Ovary (tissue), 3 donors: ENCODE data around the gene ADK.

ENCODE experiments used
- EP300 ChIP-seq: sonication (generic); formaldehyde crosslinking; IDR thresholded peaks from one replicate; pipeline ENCODE4 v1.6.1; 2017; ENCODE audit warnings: antibody characterized with exemption
- POLR2A ChIP-seq: fragments of 450-650 bp; IDR thresholded peaks from one replicate; pipeline ENCODE4 v1.6.1; 2017; ENCODE audit warnings: antibody characterized with exemption, mild to moderate bottlenecking, moderate library complexity
- TF ChIP-seq, protein P1 (sequence below), 3 donors: fragments of 450-650 bp in 2 of 3; fragments of 200-600 bp in 1 of 3; IDR thresholded peaks; one replicate each; pipeline versions ENCODE4 v1.5.1 to v1.8.0; 2016 to 2022; ENCODE audit warnings: antibody characterized with exemption in 3 of 3, mild to moderate bottlenecking in 1 of 3
- donor health status: DM: no; HTN: no; CAD: no.

DNA sequence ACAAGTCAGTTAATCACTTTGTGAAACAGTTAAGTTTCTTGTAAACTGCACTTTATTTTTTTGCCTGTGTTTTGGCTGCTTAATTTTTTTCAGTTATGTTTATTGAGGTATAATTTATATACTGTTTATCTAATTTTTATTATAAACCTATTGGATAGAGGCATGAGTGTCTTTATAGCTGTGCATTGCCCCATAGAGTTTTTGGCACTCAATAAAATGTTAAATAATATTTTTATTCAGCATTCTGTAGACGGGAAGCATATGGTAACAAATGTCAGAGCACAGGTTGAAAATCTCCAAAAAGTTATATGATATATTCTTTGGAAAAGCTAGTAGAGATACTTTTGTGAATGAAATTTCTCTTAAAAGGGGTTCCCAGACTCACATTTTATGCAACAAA is 431.5 kb downstream of the ADK start:
- TF ChIP-seq, protein P1, sequence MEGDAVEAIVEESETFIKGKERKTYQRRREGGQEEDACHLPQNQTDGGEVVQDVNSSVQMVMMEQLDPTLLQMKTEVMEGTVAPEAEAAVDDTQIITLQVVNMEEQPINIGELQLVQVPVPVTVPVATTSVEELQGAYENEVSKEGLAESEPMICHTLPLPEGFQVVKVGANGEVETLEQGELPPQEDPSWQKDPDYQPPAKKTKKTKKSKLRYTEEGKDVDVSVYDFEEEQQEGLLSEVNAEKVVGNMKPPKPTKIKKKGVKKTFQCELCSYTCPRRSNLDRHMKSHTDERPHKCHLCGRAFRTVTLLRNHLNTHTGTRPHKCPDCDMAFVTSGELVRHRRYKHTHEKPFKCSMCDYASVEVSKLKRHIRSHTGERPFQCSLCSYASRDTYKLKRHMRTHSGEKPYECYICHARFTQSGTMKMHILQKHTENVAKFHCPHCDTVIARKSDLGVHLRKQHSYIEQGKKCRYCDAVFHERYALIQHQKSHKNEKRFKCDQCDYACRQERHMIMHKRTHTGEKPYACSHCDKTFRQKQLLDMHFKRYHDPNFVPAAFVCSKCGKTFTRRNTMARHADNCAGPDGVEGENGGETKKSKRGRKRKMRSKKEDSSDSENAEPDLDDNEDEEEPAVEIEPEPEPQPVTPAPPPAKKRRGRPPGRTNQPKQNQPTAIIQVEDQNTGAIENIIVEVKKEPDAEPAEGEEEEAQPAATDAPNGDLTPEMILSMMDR (IDR thresholded peaks at IDR 0.05): no peak
- TF ChIP-seq POLR2A (no peak), EP300 (no peak)
